Neural cell (in vitro differentiated cells): ENCODE data around the gene ZMYND11.

Source experiments
- EP300 ChIP-seq: fragments of 450-650 bp; conservative IDR thresholded peaks from 2 replicates; pipeline ENCODE4 v1.6.1; 2014; ENCODE audit warnings: antibody characterized with exemption, mild to moderate bottlenecking, moderate library complexity; ENCODE audit not compliant: poor library complexity, severe bottlenecking
- EZH2 ChIP-seq: fragments of 200-600, 300-800 bp; shearing (Covaris generic), sonication (generic); IDR thresholded peaks from 2 replicates; pipeline ENCODE4 v1.6.1; 2014; ENCODE audit warnings: antibody characterized with exemption, low read length, borderline replicate concordance, mild to moderate bottlenecking; ENCODE audit not compliant: insufficient read depth, poor library complexity, severe bottlenecking
- POLR2AphosphoS5 ChIP-seq: IDR thresholded peaks from 2 replicates; pipeline ENCODE4 v1.6.1; 2012
- RAD21 ChIP-seq: fragments of 450-650 bp; conservative IDR thresholded peaks from 2 replicates; pipeline ENCODE4 v1.6.1; 2014; ENCODE audit warnings: antibody characterized with exemption, mild to moderate bottlenecking, moderate library complexity
- TAF1 ChIP-seq: IDR thresholded peaks from 2 replicates; pipeline ENCODE4 v1.6.1; 2012; ENCODE audit warnings: low read depth
- TF ChIP-seq, protein P1 (sequence below): fragments of 450-650 bp; IDR thresholded peaks from 2 replicates; pipeline ENCODE4 v1.5.1; 2014; ENCODE audit warnings: antibody characterized with exemption, mild to moderate bottlenecking, moderate library complexity; ENCODE audit not compliant: poor library complexity, severe bottlenecking

DNA sequence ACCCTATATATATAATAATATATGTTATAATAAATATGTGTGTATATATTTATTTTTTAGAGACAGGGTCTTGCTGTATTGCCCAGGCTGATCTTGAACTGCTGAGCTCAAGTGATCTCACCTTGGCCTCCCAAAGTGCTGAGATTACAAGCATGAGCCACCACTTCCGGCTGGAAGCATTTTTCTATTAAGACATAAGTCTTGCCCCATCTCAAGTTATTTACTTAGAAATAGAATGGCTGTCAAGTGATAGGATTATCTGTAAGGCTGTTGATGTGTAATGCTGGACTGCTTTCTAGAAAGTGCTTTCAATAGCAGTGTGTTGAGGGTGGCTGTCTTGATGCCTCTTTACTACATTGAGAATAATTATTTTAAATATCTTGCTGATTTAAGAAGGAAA, 65.2 kb downstream of the ZMYND11 start:
- TF ChIP-seq EZH2 (no peak), POLR2AphosphoS5 (no peak), TAF1 (no peak), EP300 (no peak), RAD21 (no peak)
- TF ChIP-seq, protein P1, sequence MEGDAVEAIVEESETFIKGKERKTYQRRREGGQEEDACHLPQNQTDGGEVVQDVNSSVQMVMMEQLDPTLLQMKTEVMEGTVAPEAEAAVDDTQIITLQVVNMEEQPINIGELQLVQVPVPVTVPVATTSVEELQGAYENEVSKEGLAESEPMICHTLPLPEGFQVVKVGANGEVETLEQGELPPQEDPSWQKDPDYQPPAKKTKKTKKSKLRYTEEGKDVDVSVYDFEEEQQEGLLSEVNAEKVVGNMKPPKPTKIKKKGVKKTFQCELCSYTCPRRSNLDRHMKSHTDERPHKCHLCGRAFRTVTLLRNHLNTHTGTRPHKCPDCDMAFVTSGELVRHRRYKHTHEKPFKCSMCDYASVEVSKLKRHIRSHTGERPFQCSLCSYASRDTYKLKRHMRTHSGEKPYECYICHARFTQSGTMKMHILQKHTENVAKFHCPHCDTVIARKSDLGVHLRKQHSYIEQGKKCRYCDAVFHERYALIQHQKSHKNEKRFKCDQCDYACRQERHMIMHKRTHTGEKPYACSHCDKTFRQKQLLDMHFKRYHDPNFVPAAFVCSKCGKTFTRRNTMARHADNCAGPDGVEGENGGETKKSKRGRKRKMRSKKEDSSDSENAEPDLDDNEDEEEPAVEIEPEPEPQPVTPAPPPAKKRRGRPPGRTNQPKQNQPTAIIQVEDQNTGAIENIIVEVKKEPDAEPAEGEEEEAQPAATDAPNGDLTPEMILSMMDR: no peak
